HFFc6 (cell line): ENCODE measurements around the gene CIB4. TPM values are rescaled to one million over a fixed set of nuclear protein-coding genes. Genes with fewer than 3 reads are reported as not detected.

ENCODE experiments used
- DNase-seq: peaks from one replicate; pipeline ENCODE4 v3.0.0-alpha.2; 2018
- H3K27ac Mint-ChIP-seq: 2 replicates; pipeline ENCODE4 v1.8.0; 2020; ENCODE audit warnings: mild to moderate bottlenecking, mixed read lengths
- H3K27me3 Mint-ChIP-seq: 2 replicates; pipeline ENCODE4 v1.8.0; 2021; ENCODE audit warnings: mild to moderate bottlenecking, moderate library complexity, mixed read lengths; ENCODE audit not compliant: insufficient read depth
- H3K36me3 Mint-ChIP-seq: 2 replicates; pipeline ENCODE4 v1.8.0; 2021; ENCODE audit warnings: low read depth, mixed read lengths
- H3K4me1 Mint-ChIP-seq: 2 replicates; pipeline ENCODE4 v1.8.0; 2020; ENCODE audit warnings: low read depth, mixed read lengths
- H3K4me3 Mint-ChIP-seq: 2 replicates; pipeline ENCODE4 v1.8.0; 2020; ENCODE audit warnings: mild to moderate bottlenecking, moderate library complexity, mixed read lengths
- H3K9me3 Mint-ChIP-seq: 2 replicates; pipeline ENCODE4 v1.8.0; 2020; ENCODE audit warnings: mild to moderate bottlenecking, mixed read lengths
- total RNA-seq, 6 experiments: library from RNA; stranded (reverse); fragmentation: NEBNext Ultra II Directional; extraction: Animal tissue kit (Norgen Biotek cat#: 25700); gene quantifications; 2 replicates in 1 of 6; 3 replicates in 5 of 6; pipeline ENCODE4 v1.2.3, GENCODE V29; 2021
- TF ChIP-seq, protein P1 (sequence below): fragments of 200-600 bp; sonication (generic); IDR thresholded peaks from 2 replicates; pipeline ENCODE4 v1.5.0; 2021; ENCODE audit warnings: antibody characterized with exemption, mild to moderate bottlenecking

The CIB4 gene
- total RNA-seq, 6 experiments from 2014 or later: not detected

DNA sequence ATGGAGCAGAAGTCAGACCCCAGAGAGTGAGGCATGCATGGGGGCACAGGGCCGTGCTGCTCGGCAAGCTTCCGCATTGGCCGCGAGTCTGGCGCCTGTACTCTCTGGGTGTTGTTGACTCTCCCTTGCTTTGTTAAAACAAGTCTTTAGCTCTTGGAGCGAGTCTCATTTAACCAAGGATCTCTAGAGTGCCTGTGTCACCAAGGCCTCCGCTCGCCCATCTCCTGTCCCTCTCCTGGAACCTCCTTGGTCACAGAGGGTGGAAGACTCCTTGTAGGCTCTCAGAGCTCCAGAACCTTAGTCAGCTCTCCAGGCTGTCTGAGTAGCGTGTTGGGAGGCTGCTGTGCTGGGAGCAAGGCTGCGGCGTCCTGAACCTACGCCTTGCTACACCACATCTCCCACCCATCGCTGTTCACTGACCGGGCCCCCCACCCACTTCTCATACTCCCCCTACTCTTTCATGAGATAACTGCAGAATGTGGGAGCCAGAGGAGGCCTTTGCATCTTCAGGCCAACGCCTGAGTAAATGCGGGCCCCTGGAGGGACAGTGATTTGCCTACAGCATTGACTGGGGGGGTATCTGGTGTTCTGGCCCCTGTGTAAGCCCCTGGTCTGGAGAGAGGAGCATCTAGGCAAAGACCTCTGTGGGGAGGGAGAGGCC is 66.1 kb downstream of the CIB4 start:
- Mint-ChIP-seq H3K27me3 (peaks cover 66% of the 10 kb centered on the region), H3K9me3 (no peaks in the 10 kb centered on the region), H3K4me3 (no peak overlapping the region), H3K4me1 (no peaks in the 10 kb centered on the region), H3K27ac (no peak overlapping the region), H3K36me3 (no peaks in the 10 kb centered on the region)
- DNase-seq: no peak
- TF ChIP-seq, protein P1, sequence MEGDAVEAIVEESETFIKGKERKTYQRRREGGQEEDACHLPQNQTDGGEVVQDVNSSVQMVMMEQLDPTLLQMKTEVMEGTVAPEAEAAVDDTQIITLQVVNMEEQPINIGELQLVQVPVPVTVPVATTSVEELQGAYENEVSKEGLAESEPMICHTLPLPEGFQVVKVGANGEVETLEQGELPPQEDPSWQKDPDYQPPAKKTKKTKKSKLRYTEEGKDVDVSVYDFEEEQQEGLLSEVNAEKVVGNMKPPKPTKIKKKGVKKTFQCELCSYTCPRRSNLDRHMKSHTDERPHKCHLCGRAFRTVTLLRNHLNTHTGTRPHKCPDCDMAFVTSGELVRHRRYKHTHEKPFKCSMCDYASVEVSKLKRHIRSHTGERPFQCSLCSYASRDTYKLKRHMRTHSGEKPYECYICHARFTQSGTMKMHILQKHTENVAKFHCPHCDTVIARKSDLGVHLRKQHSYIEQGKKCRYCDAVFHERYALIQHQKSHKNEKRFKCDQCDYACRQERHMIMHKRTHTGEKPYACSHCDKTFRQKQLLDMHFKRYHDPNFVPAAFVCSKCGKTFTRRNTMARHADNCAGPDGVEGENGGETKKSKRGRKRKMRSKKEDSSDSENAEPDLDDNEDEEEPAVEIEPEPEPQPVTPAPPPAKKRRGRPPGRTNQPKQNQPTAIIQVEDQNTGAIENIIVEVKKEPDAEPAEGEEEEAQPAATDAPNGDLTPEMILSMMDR: no peak

DNA sequence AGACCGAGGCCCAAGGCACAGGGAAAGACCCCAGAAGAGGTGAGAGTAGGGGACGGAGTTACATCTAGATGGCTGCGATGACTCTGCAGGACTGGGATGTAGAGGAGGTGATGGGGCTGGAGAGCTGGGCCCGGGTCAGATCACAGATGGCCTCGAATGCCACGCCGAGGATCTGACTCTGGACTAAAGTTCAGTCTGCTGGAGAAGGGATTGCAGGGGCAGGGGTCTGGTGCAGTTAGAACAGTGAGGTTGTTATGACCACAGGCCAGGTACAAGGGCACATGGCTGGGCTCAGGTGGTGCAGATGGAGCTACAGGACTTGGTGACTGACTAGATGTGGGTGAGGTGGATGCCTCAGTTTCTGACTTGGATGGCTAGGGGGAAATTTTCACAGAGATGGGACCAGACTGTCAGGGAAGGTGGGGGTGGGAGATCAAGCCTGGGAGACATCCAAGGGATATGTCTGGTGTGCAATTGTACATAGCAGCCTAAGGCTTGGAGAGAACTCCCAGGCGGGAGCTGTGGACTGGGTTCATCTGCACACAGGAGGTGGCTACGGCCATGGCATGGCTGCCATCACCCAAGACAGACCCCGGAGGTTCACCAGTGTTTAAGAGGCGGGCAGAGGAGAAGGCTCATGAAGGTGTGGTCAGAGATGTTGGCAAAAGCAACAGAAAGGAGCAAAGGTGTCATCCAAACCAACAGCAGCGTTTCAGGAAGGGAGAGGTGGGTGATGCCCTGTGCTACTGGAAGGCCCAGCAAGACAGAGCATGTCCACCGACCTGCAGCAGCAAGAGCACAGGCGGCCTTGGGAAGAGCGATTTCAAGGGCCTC is 66.9 kb downstream of the CIB4 start:
- no peak for DNase-seq
- no peak overlapping the region for H3K27ac Mint-ChIP-seq
- H3K27me3 Mint-ChIP-seq: peaks cover 63% of the 10 kb centered on the region
- no peaks in the 10 kb centered on the region for H3K9me3 Mint-ChIP-seq
- no peaks in the 10 kb centered on the region for H3K36me3 Mint-ChIP-seq
- TF ChIP-seq, protein P1: no peak
- H3K4me1 Mint-ChIP-seq: no peaks in the 10 kb centered on the region
- H3K4me3 Mint-ChIP-seq: no peak overlapping the region

DNA sequence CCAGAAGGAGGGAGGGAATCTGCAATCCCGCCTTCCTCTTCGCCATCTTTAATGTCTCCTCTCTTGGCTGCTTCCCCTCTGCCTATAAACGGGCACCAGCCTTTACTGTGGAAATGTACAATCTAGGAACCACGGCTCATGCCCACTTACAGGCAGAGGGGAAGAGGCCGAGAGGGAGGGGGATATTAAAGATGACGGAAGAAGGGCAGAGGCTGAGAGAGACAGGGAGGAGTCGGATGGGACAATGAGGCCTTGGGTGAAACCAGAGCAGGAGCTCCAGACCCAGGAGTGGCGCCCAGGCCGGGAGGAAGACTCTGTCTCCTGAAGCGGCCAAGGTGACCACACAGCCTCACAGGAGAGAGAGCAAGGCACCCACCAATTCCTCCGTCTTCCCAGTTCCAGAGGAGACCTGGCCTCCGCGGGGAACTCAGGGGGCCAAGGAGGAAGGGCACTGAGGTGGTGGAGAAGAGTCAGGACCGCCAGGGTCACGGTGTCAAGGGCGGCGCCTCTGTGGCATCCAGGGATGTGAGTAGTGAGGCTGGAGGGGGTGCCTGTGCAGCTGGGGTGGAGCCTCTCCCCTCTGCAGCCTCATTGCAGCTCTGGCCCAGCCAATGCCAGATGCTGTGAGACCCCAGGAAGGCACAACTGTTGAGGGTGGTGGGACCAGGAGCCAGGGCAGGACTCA is 67.8 kb downstream of the CIB4 start:
- TF ChIP-seq, protein P1: no peak
- DNase-seq: no peak
- Mint-ChIP-seq H3K27ac (no peak overlapping the region), H3K4me3 (no peak overlapping the region), H3K27me3 (peaks cover 64% of the 10 kb centered on the region), H3K4me1 (no peaks in the 10 kb centered on the region), H3K9me3 (no peaks in the 10 kb centered on the region), H3K36me3 (no peaks in the 10 kb centered on the region)

DNA sequence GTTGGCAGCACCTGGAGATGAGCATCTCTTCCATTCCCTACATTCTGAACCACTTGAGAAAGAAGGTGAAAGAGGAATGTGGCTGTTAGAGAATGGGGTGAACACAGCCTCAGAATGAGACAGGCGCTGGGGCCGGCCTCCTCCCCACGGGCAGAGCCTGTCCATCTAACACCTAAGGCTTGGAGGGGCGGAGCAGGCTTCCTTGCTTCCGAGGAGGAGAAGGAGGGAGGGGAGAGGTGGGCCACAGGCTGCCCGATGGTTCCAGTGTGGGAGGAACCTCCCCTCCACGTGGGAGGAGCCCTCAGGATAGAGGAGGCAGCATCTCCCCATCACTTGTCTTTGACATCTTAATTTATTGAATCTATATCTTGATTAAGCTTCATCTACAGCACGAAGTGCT is 68.6 kb downstream of the CIB4 start:
- Mint-ChIP-seq H3K36me3 (no peaks in the 10 kb centered on the region), H3K4me1 (no peaks in the 10 kb centered on the region), H3K4me3 (no peak overlapping the region), H3K9me3 (no peaks in the 10 kb centered on the region), H3K27me3 (peaks cover 65% of the 10 kb centered on the region), H3K27ac (no peak overlapping the region)
- TF ChIP-seq, protein P1: no peak
- DNase-seq: no peak

DNA sequence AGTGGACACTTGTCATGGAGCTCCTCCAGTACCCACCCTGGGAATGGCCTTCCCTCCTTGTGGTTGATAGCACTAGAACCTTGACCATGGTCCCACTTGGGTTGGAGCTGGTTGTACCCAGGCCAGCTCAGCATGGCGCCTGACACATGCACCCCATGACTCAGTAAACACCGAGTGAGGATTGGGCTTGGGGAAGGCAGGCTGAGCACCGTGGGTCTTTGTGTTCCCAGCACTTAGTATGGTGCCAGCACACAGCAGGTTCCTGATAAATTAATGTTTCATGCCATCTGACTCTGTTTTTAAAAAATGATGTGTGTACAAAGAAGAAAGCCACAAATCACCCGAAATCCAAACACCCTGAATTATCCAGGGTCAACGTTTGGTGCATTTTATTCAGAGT is 69.8 kb downstream of the CIB4 start:
- peaks cover 69% of the 10 kb centered on the region for H3K27me3 Mint-ChIP-seq
- H3K9me3 Mint-ChIP-seq: no peaks in the 10 kb centered on the region
- H3K4me1 Mint-ChIP-seq: no peaks in the 10 kb centered on the region
- DNase-seq: no peak
- H3K36me3 Mint-ChIP-seq: no peaks in the 10 kb centered on the region
- H3K4me3 Mint-ChIP-seq: no peak overlapping the region
- H3K27ac Mint-ChIP-seq: no peak overlapping the region
- TF ChIP-seq, protein P1: no peak
